Neural cell (in vitro differentiated cells): ENCODE data around the gene ZNF784. TPM values are rescaled to one million over a fixed set of nuclear protein-coding genes. Genes with fewer than 3 reads are reported as not detected.

Experiments
- H2AFZ ChIP-seq: fragments of 200-600, 300-800 bp; sonication (generic), shearing (Covaris generic); 2 replicates; pipeline ENCODE4 v1.6.0; 2014; ENCODE audit warnings: low read depth, mild to moderate bottlenecking, antibody characterized with exemption, low read length, moderate library complexity
- H3F3A ChIP-seq: fragments of 200-600 bp; shearing (Covaris generic); 2 replicates; pipeline ENCODE4 v1.6.1; 2016; ENCODE audit warnings: mild to moderate bottlenecking, moderate library complexity, mixed read lengths, antibody characterized with exemption, low read length; ENCODE audit not compliant: insufficient read depth, poor library complexity, severe bottlenecking
- H3K27ac ChIP-seq: fragments of 200-600, 300-800 bp; sonication (generic), shearing (Covaris generic); 2 replicates; pipeline ENCODE4 v1.5.1; 2014; ENCODE audit warnings: mild to moderate bottlenecking, low read length, moderate library complexity
- H3K27me3 ChIP-seq: fragments of 300-800, 200-600 bp; sonication (generic), shearing (Covaris generic); 2 replicates; pipeline ENCODE4 v1.6.0; 2014; ENCODE audit warnings: mild to moderate bottlenecking, low read depth, low read length, moderate library complexity; ENCODE audit not compliant: insufficient read depth
- H3K36me3 ChIP-seq: fragments of 300-800, 200-600 bp; sonication (generic), shearing (Covaris generic); 2 replicates; pipeline ENCODE4 v1.5.1; 2014; ENCODE audit warnings: mild to moderate bottlenecking, antibody characterized with exemption, low read length, moderate library complexity; ENCODE audit not compliant: insufficient read depth
- H3K4me2 ChIP-seq: fragments of 300-800, 200-600 bp; sonication (generic), shearing (Covaris generic); 2 replicates; pipeline ENCODE4 v1.6.0; 2014; ENCODE audit warnings: mild to moderate bottlenecking, low read length
- H3K4me3 ChIP-seq: fragments of 300-800, 200-600 bp; sonication (generic), shearing (Covaris generic); 2 replicates; pipeline ENCODE4 v1.5.1; 2014; ENCODE audit warnings: mild to moderate bottlenecking, low read length, moderate library complexity
- H3K79me2 ChIP-seq: fragments of 200-600 bp; shearing (Covaris generic); replicated peaks from 2 replicates; pipeline ENCODE4 v1.6.0; 2014; ENCODE audit warnings: mild to moderate bottlenecking, low read length, moderate library complexity; ENCODE audit not compliant: insufficient read depth
- H3K9ac ChIP-seq: fragments of 300-800, 200-600 bp; sonication (generic), shearing (Covaris generic); 2 replicates; pipeline ENCODE4 v1.6.1; 2016; ENCODE audit warnings: mild to moderate bottlenecking, low read length, mixed read lengths
- H3K9me2 ChIP-seq: fragments of 200-600 bp; shearing (Covaris generic); 2 replicates; pipeline ENCODE4 v1.6.1; 2016; ENCODE audit warnings: mild to moderate bottlenecking, low read length, mixed read lengths; ENCODE audit not compliant: insufficient read depth
- H3K9me3 ChIP-seq: fragments of 200-600, 300-800 bp; sonication (generic), shearing (Covaris generic); 2 replicates; pipeline ENCODE4 v1.6.1; 2016; ENCODE audit warnings: mild to moderate bottlenecking, mixed run types, low read length, moderate library complexity, mixed read lengths
- H4K20me1 ChIP-seq: fragments of 200-600 bp; shearing (Covaris generic); 2 replicates; pipeline ENCODE4 v1.6.1; 2016; ENCODE audit warnings: mild to moderate bottlenecking, mixed run types; ENCODE audit not compliant: insufficient read depth
- EP300 ChIP-seq: fragments of 450-650 bp; conservative IDR thresholded peaks from 2 replicates; pipeline ENCODE4 v1.6.1; 2014; ENCODE audit warnings: antibody characterized with exemption, mild to moderate bottlenecking, moderate library complexity; ENCODE audit not compliant: poor library complexity, severe bottlenecking
- EZH2 ChIP-seq: fragments of 200-600, 300-800 bp; shearing (Covaris generic), sonication (generic); IDR thresholded peaks from 2 replicates; pipeline ENCODE4 v1.6.1; 2014; ENCODE audit warnings: antibody characterized with exemption, low read length, borderline replicate concordance, mild to moderate bottlenecking; ENCODE audit not compliant: insufficient read depth, poor library complexity, severe bottlenecking
- MXI1 ChIP-seq: fragments of 450-650 bp; conservative IDR thresholded peaks from 2 replicates; pipeline ENCODE4 v1.6.1; 2014; ENCODE audit warnings: antibody characterized with exemption, mild to moderate bottlenecking; ENCODE audit not compliant: poor library complexity, severe bottlenecking
- POLR2AphosphoS5 ChIP-seq: IDR thresholded peaks from 2 replicates; pipeline ENCODE4 v1.6.1; 2012
- RAD21 ChIP-seq: fragments of 450-650 bp; conservative IDR thresholded peaks from 2 replicates; pipeline ENCODE4 v1.6.1; 2014; ENCODE audit warnings: antibody characterized with exemption, mild to moderate bottlenecking, moderate library complexity
- SMC3 ChIP-seq: fragments of 450-650 bp; conservative IDR thresholded peaks from 2 replicates; pipeline ENCODE4 v1.6.1; 2014; ENCODE audit warnings: antibody characterized with exemption, mild to moderate bottlenecking, moderate library complexity; ENCODE audit not compliant: poor library complexity
- TAF1 ChIP-seq: IDR thresholded peaks from 2 replicates; pipeline ENCODE4 v1.6.1; 2012; ENCODE audit warnings: low read depth
- polyA minus RNA-seq: library from RNA; depleted of rRNA, polyadenylated mRNA; stranded (reverse); fragments of >200 nt; gene quantifications from 2 replicates; pipeline ENCODE4 v1.2.3, GENCODE V29; 2014
- polyA plus RNA-seq: library from polyadenylated mRNA; depleted of rRNA; stranded (reverse); fragments of >200 nt; gene quantifications from 2 replicates; pipeline ENCODE4 v1.2.3, GENCODE V29; 2014
- TF ChIP-seq, protein P1 (sequence below): IDR thresholded peaks from 2 replicates; pipeline ENCODE4 v1.6.1; 2012; ENCODE audit warnings: borderline replicate concordance
- TF ChIP-seq, protein P2 (sequence below): fragments of 450-650 bp; IDR thresholded peaks from 2 replicates; pipeline ENCODE4 v1.5.1; 2014; ENCODE audit warnings: antibody characterized with exemption, mild to moderate bottlenecking, moderate library complexity; ENCODE audit not compliant: poor library complexity, severe bottlenecking

ZNF784 gene, protein sequence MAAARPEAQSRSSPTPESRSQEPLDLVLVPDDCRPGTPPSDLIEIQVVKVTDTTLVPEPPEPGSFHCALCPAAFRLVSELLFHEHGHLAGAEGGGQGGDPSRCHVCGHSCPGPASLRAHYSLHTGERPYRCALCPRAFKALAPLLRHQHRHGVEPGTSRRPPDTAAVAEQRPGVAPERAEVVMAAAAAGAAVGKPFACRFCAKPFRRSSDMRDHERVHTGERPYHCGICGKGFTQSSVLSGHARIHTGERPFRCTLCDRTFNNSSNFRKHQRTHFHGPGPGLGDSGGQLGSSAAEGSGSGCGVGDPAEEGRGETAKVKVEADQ
- polyA plus RNA-seq (10.3 and 10.7 TPM in 2 replicates), polyA minus RNA-seq (11.6 and 13.4 TPM in 2 replicates)

DNA sequence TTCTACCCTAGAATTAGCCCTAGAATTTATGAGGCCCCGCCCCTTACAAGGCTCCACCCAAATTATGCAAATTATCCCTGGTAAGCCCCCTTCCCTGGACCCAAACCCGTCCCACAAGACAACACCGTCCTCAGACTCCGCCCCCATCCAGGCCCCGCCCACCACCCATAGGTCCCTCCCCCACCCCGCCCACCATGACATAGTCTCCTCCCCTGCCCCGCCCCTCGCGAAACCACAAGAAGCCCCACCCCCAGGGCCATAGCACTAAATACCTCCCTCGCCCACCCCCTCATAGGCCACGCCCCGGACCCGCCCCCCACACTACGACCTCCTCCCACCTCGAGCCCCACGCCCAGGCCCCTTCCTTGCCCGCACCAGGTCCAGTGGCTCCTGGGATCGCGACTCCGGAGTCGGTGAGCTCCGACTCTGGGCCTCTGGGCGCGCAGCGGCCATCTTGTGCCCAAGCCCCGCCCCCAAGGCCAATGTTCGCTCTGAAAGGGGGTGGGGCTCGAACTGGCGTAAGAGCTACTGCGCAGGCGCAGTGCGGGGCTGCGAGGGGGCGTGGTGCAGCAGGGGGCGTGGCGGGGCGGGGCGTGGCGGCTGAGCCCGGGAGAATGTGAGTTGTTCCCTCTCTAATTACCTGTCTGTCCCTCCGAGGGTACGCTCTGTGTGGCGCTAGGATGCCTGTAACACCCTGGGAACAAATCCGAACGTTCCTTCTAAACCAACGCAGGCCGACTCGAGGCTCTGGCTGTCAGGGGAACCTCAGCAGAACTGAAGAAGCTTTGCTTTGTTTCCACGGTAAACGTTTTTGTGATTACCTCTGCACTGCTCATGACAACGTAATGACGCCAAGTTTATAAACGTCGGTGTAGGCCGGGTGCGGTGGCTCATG, at the start of gene ZNF784:
Gene ZNF784, minus strand, starts transcription at position 458 of the 895 bp plus-strand sequence. Its CDS starts 5 bp downstream, at position 453.
- H3K27me3 ChIP-seq, result no peaks in the 10 kb centered on the region
- no peaks in the 10 kb centered on the region for H3K36me3 ChIP-seq
- no peaks in the 10 kb centered on the region for H3K9me3 ChIP-seq
- peak within 1 kb of the TSS; percentile 62 for H2AFZ ChIP-seq
- H3K4me2 ChIP-seq, result peak within 1 kb of the TSS; percentile 38
- H3K27ac ChIP-seq, result peak within 1 kb of the TSS; percentile 91
- no peaks in the 10 kb centered on the region for H3F3A ChIP-seq
- peak within 1 kb of the TSS; percentile 73 for H3K4me3 ChIP-seq
- peaks cover 8% of the 10 kb centered on the region for H3K79me2 ChIP-seq
- H3K9ac ChIP-seq, result peak within 1 kb of the TSS; percentile 87
- TF ChIP-seq POLR2AphosphoS5, result peak; percentile 91
- peak; percentile 65 for TF ChIP-seq MXI1
- TF ChIP-seq EZH2, result no peak
- TF ChIP-seq RAD21, result peak; percentile 17
- TF ChIP-seq SMC3, result peak; percentile 16
- TF ChIP-seq TAF1, result peak; percentile 99
- TF ChIP-seq, protein P1, sequence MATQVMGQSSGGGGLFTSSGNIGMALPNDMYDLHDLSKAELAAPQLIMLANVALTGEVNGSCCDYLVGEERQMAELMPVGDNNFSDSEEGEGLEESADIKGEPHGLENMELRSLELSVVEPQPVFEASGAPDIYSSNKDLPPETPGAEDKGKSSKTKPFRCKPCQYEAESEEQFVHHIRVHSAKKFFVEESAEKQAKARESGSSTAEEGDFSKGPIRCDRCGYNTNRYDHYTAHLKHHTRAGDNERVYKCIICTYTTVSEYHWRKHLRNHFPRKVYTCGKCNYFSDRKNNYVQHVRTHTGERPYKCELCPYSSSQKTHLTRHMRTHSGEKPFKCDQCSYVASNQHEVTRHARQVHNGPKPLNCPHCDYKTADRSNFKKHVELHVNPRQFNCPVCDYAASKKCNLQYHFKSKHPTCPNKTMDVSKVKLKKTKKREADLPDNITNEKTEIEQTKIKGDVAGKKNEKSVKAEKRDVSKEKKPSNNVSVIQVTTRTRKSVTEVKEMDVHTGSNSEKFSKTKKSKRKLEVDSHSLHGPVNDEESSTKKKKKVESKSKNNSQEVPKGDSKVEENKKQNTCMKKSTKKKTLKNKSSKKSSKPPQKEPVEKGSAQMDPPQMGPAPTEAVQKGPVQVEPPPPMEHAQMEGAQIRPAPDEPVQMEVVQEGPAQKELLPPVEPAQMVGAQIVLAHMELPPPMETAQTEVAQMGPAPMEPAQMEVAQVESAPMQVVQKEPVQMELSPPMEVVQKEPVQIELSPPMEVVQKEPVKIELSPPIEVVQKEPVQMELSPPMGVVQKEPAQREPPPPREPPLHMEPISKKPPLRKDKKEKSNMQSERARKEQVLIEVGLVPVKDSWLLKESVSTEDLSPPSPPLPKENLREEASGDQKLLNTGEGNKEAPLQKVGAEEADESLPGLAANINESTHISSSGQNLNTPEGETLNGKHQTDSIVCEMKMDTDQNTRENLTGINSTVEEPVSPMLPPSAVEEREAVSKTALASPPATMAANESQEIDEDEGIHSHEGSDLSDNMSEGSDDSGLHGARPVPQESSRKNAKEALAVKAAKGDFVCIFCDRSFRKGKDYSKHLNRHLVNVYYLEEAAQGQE, result peak; percentile 90
- TF ChIP-seq EP300, result no peak
- TF ChIP-seq, protein P2, sequence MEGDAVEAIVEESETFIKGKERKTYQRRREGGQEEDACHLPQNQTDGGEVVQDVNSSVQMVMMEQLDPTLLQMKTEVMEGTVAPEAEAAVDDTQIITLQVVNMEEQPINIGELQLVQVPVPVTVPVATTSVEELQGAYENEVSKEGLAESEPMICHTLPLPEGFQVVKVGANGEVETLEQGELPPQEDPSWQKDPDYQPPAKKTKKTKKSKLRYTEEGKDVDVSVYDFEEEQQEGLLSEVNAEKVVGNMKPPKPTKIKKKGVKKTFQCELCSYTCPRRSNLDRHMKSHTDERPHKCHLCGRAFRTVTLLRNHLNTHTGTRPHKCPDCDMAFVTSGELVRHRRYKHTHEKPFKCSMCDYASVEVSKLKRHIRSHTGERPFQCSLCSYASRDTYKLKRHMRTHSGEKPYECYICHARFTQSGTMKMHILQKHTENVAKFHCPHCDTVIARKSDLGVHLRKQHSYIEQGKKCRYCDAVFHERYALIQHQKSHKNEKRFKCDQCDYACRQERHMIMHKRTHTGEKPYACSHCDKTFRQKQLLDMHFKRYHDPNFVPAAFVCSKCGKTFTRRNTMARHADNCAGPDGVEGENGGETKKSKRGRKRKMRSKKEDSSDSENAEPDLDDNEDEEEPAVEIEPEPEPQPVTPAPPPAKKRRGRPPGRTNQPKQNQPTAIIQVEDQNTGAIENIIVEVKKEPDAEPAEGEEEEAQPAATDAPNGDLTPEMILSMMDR, result no peak
- no peaks in the 10 kb centered on the region for H4K20me1 ChIP-seq
- H3K9me2 ChIP-seq, result no peaks in the 10 kb centered on the region

GRCh38 chr19:55673889-55674288, 49.5 kb upstream of the ZNF784 start:
- Histone ChIP-seq H3K27ac (no peak overlapping the region), H3K9me3 (no peaks in the 10 kb centered on the region), H3K27me3 (no peaks in the 10 kb centered on the region), H3K79me2 (peaks cover 51% of the 10 kb centered on the region), H2AFZ (no peak overlapping the region), H3F3A (no peaks in the 10 kb centered on the region), H3K36me3 (no peaks in the 10 kb centered on the region), H4K20me1 (peaks cover 4% of the 10 kb centered on the region), H3K9me2 (no peaks in the 10 kb centered on the region), H3K4me2 (no peak overlapping the region), H3K4me3 (no peak overlapping the region), H3K9ac (no peak overlapping the region)
- TF ChIP-seq SMC3 (no peak), MXI1 (no peak), EZH2 (no peak), POLR2AphosphoS5 (no peak), TAF1 (no peak), RAD21 (no peak), EP300 (no peak)
- TF ChIP-seq, protein P1, result no peak
- TF ChIP-seq, protein P2, result no peak
